GM12892 (cell line): ENCODE results near the gene USP10.

Experiments
- POLR2A ChIP-seq: IDR thresholded peaks from 2 replicates; pipeline ENCODE4 v1.6.1; 2011; ENCODE audit warnings: low read depth, low read length, control low read depth
- POLR2AphosphoS5 ChIP-seq: IDR thresholded peaks from 2 replicates; pipeline ENCODE4 v1.6.1; 2011; ENCODE audit warnings: low read depth, low read length, control low read depth
- TAF1 ChIP-seq: IDR thresholded peaks from 2 replicates; pipeline ENCODE4 v1.6.1; 2011; ENCODE audit warnings: low read depth, mild to moderate bottlenecking, control low read depth, low read length, borderline replicate concordance

DNA sequence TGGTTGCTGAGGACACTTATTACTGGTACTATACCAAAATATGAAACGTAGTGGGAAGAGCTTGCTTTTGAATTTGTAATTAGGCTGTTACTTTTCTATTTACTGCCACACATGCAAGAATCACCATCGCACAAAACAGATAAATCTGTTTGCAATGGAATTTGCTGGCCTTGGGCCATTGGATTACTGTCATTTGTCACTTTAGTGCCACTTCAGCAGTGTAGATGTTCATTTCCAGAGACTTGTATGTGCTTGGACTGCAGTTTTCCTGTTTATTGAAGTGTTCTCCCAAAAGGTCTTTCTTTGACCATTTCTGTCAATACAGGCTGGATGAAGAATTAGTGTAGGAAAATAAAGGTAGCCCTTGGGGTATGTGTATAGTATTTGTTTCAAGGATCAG is 4.5 kb downstream of the USP10 start:
- TF ChIP-seq TAF1 (no peak), POLR2A (no peak), POLR2AphosphoS5 (no peak)
